Body of pancreas (tissue), 4 donors: ENCODE data around the gene SLC26A2.

Experiments used
- POLR2A ChIP-seq, 3 donors: fragments of 450-650 bp; IDR thresholded peaks; one replicate each; pipeline ENCODE4 v1.6.1; 2016; ENCODE audit warnings: antibody characterized with exemption in 3 of 3, mild to moderate bottlenecking in 2 of 3
- TF ChIP-seq, protein P1 (sequence below), 7 experiments: fragments of 450-650 bp in 4 of 7; fragments of 200-600 bp in 3 of 7; sonication (generic) in 3 of 7; IDR thresholded peaks; one replicate each; pipeline ENCODE4 v1.5.1; 2016 to 2019; ENCODE audit warnings: antibody characterized with exemption in 7 of 7

DNA sequence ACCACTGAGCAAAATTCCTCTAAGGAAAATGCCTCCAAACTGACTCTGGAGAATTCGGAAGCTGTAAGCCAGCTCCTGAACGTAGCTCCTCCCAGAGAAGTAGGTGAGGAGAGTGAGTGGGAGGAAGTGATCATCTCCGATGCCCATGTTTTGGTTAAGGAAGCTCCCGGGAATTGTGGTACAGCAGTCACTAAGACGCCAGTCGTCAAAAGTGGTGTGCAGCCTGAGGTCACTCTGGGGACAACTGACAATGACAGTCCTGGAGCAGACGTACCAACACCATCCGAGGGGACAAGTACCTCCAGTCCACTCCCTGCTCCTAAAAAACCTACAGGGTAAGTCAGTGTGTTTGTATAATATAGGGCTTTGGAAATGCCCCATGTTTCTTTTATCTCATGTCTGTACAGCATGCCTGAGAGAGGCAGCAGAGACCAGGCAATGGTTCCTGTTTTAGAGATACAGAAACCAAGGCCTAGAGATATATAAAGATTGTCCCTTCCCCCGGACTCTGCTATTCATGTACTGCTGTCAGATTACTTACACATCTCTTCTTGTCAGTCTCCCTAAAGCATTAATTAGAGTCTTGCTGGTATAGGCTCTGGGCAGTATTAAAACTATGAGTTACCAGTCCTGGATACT is 63.9 kb downstream of the SLC26A2 start:
- TF ChIP-seq POLR2A (IDR thresholded peaks at IDR 0.05) = no peak
- TF ChIP-seq, protein P1, sequence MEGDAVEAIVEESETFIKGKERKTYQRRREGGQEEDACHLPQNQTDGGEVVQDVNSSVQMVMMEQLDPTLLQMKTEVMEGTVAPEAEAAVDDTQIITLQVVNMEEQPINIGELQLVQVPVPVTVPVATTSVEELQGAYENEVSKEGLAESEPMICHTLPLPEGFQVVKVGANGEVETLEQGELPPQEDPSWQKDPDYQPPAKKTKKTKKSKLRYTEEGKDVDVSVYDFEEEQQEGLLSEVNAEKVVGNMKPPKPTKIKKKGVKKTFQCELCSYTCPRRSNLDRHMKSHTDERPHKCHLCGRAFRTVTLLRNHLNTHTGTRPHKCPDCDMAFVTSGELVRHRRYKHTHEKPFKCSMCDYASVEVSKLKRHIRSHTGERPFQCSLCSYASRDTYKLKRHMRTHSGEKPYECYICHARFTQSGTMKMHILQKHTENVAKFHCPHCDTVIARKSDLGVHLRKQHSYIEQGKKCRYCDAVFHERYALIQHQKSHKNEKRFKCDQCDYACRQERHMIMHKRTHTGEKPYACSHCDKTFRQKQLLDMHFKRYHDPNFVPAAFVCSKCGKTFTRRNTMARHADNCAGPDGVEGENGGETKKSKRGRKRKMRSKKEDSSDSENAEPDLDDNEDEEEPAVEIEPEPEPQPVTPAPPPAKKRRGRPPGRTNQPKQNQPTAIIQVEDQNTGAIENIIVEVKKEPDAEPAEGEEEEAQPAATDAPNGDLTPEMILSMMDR (IDR thresholded peaks at IDR 0.05) = no peak
